ENCODE data around the gene C1orf105. TPM values are rescaled to one million over a fixed set of nuclear protein-coding genes. Genes with fewer than 3 reads are reported as not detected.

The C1orf105 gene
- total and polyA plus RNA-seq, 2 experiments from 2014 or later, result not detected

DNA sequence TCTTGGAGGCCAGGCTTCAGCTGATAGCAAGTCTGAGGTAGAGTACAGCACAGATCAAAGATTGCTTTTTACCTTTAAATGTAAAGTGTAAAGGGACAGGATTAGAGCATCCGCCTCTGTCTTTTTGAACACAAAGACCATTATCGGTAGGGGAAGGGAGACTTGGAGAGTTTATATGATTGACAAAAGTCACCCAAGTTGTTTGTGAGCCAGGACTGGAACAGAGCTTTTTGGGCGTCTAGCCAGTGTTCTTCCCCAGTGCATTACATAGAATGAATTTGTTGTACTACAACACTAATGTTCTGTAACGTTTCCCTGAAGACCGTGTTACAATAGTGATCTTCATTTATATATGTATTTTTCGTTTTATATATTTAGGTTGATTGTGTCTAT is 32.7 kb downstream of the C1orf105 start:
- H3K9me3 Mint-ChIP-seq, result no peaks in the 10 kb centered on the region

DNA sequence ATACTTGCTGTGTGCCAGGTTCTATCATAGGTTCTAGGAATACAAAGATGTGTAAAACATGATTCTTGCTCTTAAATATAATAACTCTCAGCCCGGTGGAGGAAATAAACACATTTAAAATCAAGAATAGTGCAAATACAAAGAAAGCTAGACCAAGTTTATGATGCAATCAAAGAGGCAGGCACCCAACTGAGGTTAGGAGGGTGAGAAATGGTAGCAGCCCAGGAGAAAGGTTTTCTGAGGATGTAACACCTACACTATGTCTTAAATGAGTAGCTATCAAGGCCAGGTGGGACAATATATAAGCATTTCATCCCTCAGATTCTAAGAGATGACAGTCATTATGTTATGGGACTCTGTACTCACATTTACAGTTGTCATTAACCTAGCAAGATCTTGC is 33.1 kb downstream of the C1orf105 start:
- Mint-ChIP-seq H3K4me3 (no peak overlapping the region), H3K4me1 (0 out of 3 replicates have a peak, but pooled peaks cover 2% of the 10 kb centered on the region), H3K9me3 (no peaks in the 10 kb centered on the region), H3K27me3 (ENCODE audit: insufficient read depth, low read depth, poor library complexity) (peaks cover 4% of the 10 kb centered on the region), H3K36me3 (ENCODE audit: low read depth) (no peaks in the 10 kb centered on the region; the same call in 2 of the 3 replicates), H3K27ac (no peak overlapping the region)
- H2AFZ ChIP-seq, result no peak overlapping the region
- H3K36me3 ChIP-seq (ENCODE audit: insufficient read depth), result no peaks in the 10 kb centered on the region
- H3K27ac ChIP-seq (ENCODE audit: low read depth), result no peak overlapping the region
- DNase-seq (ENCODE audit: low spot score) (no peak), ATAC-seq (no peak)
- H3F3A ChIP-seq (replicated peaks; ENCODE audit: low read depth), result no peaks in the 10 kb centered on the region
- H3K79me2 ChIP-seq (replicated peaks; ENCODE audit: insufficient read depth), result no peaks in the 10 kb centered on the region
- no peaks in the 10 kb centered on the region for H4K20me1 ChIP-seq (replicated peaks; ENCODE audit: insufficient read depth)
- H3K4me1 ChIP-seq (ENCODE audit: insufficient read depth), result no peaks in the 10 kb centered on the region; the same call in 1 of the 2 replicates
- no peak overlapping the region for H3K4me2 ChIP-seq
- H3K27me3 ChIP-seq (ENCODE audit: insufficient read depth), result no peaks in the 10 kb centered on the region
- peaks cover 11% of the 10 kb centered on the region; the same call in 1 of the 2 replicates for H3K9me2 ChIP-seq (ENCODE audit: insufficient read depth)
- no peak overlapping the region for H3K4me3 ChIP-seq
- TF ChIP-seq EZH2phosphoT487 (IDR thresholded peaks at IDR 0.05; ENCODE audit: unreplicated experiment), result no peak
- TF ChIP-seq POLR2AphosphoS5 (IDR thresholded peaks at IDR 0.05; ENCODE audit: low read depth), result no peak
- TF ChIP-seq, protein P1, sequence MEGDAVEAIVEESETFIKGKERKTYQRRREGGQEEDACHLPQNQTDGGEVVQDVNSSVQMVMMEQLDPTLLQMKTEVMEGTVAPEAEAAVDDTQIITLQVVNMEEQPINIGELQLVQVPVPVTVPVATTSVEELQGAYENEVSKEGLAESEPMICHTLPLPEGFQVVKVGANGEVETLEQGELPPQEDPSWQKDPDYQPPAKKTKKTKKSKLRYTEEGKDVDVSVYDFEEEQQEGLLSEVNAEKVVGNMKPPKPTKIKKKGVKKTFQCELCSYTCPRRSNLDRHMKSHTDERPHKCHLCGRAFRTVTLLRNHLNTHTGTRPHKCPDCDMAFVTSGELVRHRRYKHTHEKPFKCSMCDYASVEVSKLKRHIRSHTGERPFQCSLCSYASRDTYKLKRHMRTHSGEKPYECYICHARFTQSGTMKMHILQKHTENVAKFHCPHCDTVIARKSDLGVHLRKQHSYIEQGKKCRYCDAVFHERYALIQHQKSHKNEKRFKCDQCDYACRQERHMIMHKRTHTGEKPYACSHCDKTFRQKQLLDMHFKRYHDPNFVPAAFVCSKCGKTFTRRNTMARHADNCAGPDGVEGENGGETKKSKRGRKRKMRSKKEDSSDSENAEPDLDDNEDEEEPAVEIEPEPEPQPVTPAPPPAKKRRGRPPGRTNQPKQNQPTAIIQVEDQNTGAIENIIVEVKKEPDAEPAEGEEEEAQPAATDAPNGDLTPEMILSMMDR (conservative IDR thresholded peaks at IDR 0.05; ENCODE audit: low read depth in 2 of 2), result no peak
- no peak for TF ChIP-seq NANOG (IDR thresholded peaks at IDR 0.05; ENCODE audit: borderline replicate concordance)
- no peak for TF ChIP-seq ZNF462 (CRISPR knock-in tag; IDR thresholded peaks at IDR 0.05)
- no peak for TF ChIP-seq JUNB (IDR thresholded peaks at IDR 0.05; ENCODE audit: unreplicated experiment)
- no peak for TF ChIP-seq CREB1 (CRISPR knock-in tag; IDR thresholded peaks at IDR 0.05; ENCODE audit: low read depth)

More for the DNA sequence above, 32.7 kb downstream of the C1orf105 start:
- H3K36me3 ChIP-seq (ENCODE audit: insufficient read depth), result no peaks in the 10 kb centered on the region
- H3K4me3 ChIP-seq, result no peak overlapping the region
- Mint-ChIP-seq H3K36me3 (ENCODE audit: low read depth) (no peaks in the 10 kb centered on the region; the same call in 2 of the 3 replicates), H3K27ac (no peak overlapping the region), H3K27me3 (ENCODE audit: insufficient read depth, low read depth, poor library complexity) (peaks cover 4% of the 10 kb centered on the region), H3K4me1 (0 out of 3 replicates have a peak, but pooled peaks cover 2% of the 10 kb centered on the region), H3K4me3 (no peak overlapping the region)
- H4K20me1 ChIP-seq (replicated peaks; ENCODE audit: insufficient read depth), result no peaks in the 10 kb centered on the region
- H3K9me2 ChIP-seq (ENCODE audit: insufficient read depth), result peaks cover 11% of the 10 kb centered on the region; the same call in 1 of the 2 replicates
- H3K4me1 ChIP-seq (ENCODE audit: insufficient read depth), result no peaks in the 10 kb centered on the region; the same call in 1 of the 2 replicates
- H2AFZ ChIP-seq, result 0 out of 2 replicates have a peak overlapping the region, but pooled peaks have one; percentile 52
- H3K27ac ChIP-seq (ENCODE audit: low read depth), result no peak overlapping the region
- no peak for DNase-seq (ENCODE audit: low spot score)
- H3K27me3 ChIP-seq (ENCODE audit: insufficient read depth), result no peaks in the 10 kb centered on the region
- no peaks in the 10 kb centered on the region for H3F3A ChIP-seq (replicated peaks; ENCODE audit: low read depth)
- no peak for TF ChIP-seq EZH2 (IDR thresholded peaks at IDR 0.05; ENCODE audit: low read depth, unreplicated experiment)
- TF ChIP-seq, protein P1 (conservative IDR thresholded peaks at IDR 0.05; ENCODE audit: low read depth in 2 of 2), result no peak
- no peak for TF ChIP-seq ZNF114 (CRISPR knock-in tag; IDR thresholded peaks at IDR 0.05)
- H3K4me2 ChIP-seq, result no peak overlapping the region
- no peak for ATAC-seq
- no peaks in the 10 kb centered on the region for H3K79me2 ChIP-seq (replicated peaks; ENCODE audit: insufficient read depth)
